ENCODE results near the gene XRCC5.
"Not testable (repeated sequence)": the region's sequence is repeated elsewhere in the genome, so short reads cannot be mapped to it uniquely, and the experiment has no call there.

The XRCC5 gene

DNA sequence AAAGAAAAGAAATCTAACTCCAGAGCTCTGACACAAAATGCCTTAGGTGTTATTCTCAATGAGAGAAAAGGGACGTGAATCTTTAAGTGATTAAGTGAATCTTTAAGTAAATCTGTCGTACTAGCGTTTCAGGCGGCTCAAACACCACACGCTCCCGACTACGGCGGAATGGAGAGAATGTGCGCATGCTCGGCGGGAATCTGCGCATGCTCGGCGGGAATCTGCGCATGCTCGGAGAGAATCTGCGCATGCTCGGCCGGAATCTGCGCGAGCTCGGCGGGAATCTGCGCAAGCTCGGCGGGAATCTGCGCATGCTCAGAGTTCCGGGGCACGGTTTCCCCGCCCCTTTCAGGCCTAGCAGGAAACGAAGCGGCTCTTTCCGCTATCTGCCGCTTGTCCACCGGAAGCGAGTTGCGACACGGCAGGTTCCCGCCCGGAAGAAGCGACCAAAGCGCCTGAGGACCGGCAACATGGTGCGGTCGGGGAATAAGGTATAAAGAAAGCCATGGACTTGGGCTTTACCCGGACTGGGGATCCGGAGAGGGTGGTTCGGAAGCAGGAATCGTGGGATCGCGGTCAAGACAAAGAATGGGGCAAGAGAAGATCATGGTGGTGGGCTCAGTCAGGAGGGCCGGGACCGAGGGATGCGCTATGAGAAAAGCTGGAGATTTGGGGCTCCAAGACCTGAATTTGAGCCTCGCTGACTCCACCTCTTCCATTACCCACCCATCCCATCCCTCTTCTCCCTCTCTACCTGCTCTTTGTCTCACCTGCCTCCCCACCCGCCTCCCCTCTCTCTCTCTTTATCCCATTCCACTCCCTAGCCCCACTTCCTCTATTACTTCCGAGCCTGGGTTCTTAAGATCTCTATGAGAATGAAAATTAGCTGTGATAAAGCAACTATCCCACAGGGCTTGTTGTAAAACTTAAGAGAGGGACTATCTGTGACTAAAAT is at the start of gene XRCC5:
XRCC5 (plus strand) TSS at position 382 of the 955 bp plus-strand sequence; CDS start at position 471, 89 bp downstream.
- DNase-seq (ENCODE audit: low read depth in 2 of 2) = peak; percentile 93 to 95

DNA sequence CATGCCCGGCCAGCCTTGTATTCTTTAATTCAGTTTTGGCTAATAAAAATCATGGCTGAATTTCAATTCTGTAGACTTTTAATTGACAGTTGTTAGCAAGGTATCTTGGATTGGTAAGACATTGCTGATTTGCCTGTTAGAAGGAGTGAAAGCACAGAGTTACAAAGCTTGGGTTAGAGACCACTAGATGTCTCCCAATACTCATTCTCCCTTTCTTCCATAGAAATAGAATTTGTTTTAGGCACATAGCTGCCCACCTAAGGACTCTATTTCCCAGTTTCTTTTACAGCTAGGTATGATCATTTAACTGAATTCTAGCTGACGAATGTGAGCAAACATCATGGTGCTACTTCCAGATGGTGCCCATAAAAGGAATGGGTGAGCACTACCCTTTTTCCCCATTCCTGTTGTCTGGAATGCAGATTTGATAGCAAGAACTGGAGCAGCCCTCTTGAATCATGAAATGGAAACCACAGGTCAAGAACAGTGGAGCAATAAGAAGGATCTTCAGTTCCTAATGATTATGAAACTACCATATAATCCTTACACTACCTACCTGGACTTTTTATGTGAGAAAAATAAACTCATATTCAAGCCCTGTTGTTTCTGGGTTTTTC is 45.0 kb upstream of the XRCC5 start:
- no peak for DNase-seq (ENCODE audit: low read depth in 2 of 2)

DNA sequence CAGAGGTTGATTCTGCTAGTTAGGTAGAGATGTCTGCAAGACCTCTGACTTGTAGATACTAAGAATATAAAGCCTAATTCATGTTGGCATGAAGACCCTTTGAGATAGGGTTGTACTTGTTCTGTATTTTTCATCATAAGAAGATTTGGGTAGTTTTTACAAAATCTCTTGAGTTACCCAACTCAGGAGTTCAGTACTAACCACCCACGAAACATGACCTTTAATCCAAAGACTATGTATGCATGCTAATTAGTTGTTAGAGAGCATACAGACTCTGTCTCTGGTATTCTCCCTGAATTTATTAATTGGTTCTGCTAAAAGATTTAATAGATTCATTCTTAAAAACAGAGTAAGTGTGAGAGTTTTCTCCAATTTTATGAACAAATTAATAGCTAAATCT is 44.5 kb upstream of the XRCC5 start:
- DNase-seq (ENCODE audit: low read depth in 2 of 2) = no peak

DNA sequence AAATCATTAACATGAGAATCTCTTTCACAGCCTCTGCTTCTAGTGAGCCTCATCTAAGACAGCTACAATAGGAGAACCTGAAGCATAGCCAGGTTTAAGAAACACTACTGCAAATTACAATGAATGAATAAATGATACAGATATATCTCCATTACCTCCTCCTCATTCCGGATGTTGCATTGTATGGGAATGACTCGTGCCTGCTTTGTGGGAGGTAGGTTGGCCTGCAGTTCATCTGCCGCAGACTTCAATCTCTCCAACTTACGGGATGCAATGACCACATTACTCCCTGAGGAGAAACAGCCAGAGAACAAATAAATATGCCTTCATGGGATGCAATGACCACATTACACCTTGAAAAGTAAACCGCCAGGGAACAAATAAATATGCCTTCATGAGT is 42.9 kb upstream of the XRCC5 start:
- DNase-seq (ENCODE audit: low read depth in 2 of 2) = no peak

DNA sequence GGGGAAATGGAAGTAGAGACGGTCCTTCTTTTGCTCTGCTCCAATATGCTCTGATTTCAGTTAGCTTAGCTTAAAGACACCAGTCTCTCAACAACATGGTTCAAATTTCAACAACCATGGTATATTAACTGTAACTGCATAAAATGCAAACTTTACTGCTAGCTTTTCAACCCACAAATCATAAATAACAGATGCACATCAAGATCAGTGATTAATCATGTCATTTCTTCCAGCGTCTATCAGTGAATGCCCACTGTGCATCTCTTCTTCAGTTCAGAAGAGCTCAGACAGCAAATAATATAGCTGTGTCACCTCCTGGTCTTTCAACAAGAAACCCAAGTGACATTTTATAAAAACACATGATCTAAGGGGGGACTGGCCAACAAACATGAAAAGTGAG is 40.1 kb upstream of the XRCC5 start:
- no peak for DNase-seq (ENCODE audit: low read depth in 2 of 2)

DNA sequence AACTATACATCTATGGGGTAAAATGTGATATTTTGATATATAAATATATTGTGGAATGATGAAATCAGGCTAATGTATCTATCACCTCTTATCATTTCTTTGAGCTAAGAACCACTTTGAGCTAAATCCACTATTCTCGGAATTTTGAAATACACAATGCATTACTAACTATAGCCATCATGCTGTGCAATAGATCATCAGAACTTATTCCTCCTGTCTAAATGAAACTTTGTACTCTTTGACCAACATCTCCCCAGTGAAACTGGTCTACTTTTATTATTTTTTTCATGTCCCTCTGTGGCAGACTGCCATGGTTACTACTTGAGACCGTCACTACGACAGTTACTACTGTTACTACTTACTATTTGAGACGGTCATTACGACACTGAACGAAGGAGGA is 39.0 kb upstream of the XRCC5 start:
- DNase-seq (ENCODE audit: low read depth in 2 of 2) = no peak

DNA sequence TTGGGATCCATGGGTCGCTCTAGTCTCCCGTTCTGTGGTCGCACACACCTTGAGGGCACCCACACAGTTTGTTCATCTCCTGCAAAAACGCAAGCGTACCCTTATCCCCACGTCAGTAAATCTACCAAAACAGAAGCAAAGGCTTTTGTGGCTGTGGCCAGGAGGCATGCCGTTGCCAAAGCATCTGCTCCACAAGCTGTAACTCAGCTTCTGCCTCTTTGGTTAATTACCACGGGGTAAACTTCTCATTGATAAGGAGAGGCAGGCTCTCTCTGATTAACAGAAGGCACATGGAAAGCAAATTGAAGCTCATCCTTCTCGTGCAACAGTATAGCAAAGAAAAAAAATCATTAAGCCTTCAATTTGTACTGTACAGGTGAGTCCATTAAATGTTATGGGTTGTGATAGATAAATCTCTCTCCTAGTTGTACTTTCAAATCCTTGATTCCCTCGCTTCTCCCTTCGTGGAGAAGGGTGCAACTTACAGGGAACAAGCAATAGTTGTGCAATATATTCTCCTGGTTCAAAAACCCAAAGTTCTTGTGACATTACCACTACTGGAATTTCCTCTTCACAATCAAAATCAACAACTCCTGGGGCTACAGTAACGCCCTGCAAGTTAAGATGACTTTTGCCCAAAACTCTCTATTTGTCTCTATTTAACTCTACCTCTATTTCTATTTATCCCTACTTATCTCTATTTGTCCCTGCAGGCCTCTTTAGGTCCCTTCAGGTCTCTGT is 37.9 kb upstream of the XRCC5 start:
- no peak for DNase-seq (ENCODE audit: low read depth in 2 of 2)

DNA sequence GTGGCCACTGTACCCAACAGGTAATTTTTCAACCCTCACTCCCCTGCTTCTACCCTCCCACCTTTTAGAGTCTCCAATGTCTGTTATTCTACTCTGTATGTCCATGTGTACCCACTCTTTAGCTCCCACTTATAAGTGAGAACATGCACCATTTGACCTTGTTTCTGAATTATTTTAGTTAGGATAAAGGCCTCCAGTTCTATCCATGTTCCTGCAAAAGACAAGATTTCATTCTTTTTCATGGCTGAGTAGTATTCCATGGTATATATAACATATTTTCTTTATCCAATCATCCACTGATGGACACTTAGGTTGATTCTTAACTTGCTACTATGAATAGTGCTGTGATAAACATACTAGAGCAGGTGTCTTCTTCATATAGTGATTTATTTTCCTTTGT is 36.7 kb upstream of the XRCC5 start:
- no peak for DNase-seq (ENCODE audit: low read depth in 2 of 2)

DNA sequence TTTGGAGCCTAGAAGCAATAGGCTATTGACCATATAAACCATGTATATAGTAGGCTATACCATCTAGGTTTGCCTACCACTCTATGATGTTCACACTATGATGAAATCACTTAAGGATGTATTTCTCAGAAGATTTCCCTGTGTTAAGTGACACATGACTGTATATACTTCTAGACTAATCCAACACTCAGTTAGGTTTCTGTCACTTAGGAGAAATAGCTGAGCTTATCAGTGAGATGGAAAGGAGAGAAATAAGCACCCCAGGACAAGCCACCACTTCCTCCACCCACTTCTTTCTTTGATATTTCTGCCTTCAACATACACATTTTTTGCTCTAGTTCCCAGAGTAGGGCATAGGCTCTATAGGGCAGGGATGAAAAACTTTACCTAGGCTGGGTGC is 35.4 kb upstream of the XRCC5 start:
- no peak for DNase-seq (ENCODE audit: low read depth in 2 of 2)

DNA sequence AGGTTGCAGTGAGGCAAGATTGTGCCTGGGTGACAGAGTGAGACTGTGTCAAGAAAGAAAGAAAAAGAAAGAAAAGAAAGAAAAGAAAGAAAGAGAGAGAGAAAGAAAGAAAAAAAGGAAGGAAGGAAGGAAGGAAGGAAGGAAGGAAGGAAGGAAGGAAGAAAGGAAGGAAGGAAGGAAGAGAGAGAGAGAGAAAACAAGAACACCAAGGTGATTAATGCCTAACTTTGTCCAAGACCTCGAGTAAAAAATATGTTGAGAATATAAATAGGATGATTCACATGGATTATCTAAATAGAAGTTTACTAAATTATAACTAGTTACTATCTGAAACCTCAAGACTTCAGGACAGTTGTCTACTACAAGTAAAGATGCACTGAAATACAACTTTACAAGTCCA is 34.8 kb upstream of the XRCC5 start:
- no peak for DNase-seq (ENCODE audit: low read depth in 2 of 2)

DNA sequence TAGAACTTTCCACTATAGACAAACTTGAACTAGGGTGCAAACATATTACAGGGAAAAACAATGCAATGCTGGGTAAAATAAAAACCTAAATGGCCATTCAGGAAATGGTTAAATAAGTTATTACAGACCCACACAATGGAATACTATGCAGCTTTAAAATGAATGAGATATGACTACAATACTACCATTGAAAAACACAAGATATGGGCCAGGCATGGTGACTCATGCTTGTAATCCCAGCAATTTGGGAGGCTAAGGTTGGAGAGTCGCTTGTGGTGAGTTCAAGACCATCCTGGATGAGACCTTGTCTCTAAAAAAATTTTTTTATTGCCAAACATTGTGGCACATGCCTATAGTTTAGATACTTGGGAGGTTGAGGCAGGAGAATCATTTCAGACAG is 34.4 kb upstream of the XRCC5 start:
- DNase-seq (ENCODE audit: low read depth in 2 of 2) = no peak

DNA sequence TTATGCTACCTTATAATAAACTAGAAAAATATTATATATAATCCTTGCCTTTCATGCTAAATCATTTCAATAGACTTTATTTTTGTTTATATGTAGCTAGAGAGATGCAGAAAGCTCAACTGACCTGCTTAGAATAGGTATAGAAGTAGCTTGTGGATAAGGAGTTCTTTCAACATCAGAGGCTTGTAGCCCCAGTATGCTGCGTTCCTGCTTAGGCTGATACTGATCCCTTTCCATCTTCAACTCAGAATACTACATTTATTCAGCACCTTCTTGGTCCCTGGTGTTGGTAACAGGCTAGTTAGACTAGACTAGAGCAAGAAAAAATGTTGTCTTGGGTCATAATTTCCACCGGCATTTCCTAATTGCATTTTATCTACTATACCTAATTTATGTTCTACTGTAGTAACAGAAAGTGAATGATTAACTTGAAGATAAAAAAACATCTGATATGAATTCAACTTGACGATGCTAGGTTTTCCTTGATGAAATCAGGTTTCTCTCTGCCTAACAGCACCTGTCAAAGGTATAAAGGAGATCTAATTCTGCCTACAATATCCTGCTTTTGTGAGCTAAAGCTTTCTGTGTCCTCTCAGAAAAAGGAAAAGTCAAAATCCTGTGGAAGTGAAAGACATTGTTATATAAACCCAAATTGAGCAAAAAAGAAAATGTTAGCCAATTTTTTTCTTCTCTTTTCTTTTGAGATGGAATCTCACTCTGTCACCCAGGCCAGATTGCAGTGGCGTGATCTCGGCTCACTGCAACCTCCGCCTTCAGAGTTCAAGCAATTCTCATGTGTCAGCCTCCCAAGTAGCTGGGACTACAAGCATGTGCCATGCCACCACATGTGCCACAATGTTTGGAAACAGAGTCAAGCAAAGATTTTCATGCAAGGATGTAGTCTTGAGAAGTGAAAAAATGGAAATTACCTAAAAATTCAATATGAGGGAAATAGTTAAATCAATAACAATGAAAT is 33.4 kb upstream of the XRCC5 start:
- DNase-seq (ENCODE audit: low read depth in 2 of 2) = no peak

DNA sequence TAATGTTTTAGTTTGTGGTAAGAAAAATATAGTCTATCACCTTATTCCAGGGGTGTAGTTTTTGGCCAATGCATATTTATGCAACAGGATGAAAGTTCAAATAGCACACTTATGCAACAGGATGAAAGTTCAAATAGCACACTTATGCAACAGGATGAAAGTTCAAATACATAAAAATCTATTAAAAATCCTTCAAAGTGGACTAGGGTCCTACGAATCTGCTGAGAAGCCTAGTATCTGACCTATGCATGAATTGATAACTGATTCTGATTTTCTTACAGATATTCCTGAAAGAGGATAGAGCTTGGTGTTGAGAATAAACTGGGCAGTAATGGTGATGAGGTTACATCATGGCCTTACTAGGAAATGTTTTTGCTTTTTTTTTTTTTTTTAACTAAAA is 30.4 kb upstream of the XRCC5 start:
- no peak for DNase-seq (ENCODE audit: low read depth in 2 of 2)

DNA sequence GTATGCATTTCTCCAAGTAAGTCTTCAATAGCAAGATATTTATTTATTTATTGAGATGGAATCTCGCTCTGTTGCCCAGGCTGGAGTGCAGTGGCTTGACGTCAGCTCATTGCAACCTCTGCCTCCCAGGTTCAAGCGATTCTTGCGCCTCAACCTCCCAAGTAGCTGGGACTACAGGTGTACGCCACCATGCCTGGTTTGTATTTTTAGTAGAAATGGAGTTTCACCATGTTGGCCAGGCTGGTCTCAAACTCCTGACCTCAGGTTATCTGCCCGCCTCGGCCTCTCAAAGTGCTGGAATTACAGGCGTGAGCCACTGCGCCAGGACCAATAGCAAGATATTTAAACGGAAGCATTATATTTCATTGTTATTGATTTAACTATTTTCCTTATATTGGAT is 29.1 kb upstream of the XRCC5 start:
- not testable (repeated sequence) for DNase-seq (ENCODE audit: low read depth in 2 of 2)

DNA sequence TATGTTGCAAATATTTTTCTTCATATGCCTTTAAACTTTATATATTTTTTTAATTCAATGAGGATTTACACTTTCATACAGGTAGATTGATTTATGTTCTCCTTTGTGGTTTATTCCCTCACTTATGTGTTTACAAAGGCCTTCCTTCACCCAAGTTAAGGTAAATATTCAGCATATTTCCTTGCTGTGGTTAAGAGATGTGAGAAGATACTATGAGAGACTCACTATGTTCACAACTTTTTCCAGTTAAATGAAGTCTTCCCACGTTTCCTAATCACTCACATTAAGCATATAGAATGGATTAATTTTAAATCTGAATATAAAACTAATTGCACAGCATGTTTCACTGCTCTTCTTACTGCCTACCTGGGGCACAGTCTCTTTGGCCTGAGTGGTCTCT is 28.1 kb upstream of the XRCC5 start:
- no peak for DNase-seq (ENCODE audit: low read depth in 2 of 2)

DNA sequence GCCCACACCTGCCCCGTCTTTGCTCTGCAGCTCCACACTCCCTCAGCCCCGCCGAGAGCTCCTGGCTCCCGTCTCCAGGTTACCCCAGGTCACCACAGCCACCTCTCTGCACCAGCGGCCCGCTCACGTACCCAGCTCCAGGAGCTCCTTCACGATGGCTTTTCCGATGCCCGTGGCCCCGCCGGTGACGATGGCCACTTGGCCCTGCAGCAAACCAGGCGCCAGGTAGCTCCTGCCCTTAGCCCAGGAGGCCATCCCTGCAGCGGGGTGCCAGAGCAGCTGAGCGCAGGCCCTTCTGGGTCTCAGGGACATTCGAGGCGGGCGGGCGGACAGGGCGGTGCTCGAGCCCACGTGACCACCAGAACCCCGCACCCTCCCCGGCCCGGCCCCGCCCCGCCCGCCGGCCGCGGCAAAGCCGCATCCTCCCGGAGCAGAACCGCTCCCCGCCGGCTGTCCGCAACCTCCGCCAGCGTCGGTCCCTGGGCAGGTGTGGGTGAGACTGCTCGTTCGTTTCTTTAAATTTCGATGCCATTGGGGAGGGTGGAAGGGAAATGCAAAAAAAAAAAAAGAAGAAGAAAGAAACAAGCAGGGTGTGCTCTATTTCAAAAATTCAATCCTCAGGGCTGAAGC is 27.5 kb upstream of the XRCC5 start, which contains the start of the genes PECR and TMEM169:
PECR (minus strand) TSS at position 323 of the 630 bp plus-strand sequence; CDS start at position 255, 68 bp downstream.
TMEM169 (plus strand) TSS at position 433 of the 630 bp plus-strand sequence. CDS start 14,045 bp downstream, outside the sequence.
- peak; percentile 10 to 66 for DNase-seq (ENCODE audit: low read depth in 2 of 2)

DNA sequence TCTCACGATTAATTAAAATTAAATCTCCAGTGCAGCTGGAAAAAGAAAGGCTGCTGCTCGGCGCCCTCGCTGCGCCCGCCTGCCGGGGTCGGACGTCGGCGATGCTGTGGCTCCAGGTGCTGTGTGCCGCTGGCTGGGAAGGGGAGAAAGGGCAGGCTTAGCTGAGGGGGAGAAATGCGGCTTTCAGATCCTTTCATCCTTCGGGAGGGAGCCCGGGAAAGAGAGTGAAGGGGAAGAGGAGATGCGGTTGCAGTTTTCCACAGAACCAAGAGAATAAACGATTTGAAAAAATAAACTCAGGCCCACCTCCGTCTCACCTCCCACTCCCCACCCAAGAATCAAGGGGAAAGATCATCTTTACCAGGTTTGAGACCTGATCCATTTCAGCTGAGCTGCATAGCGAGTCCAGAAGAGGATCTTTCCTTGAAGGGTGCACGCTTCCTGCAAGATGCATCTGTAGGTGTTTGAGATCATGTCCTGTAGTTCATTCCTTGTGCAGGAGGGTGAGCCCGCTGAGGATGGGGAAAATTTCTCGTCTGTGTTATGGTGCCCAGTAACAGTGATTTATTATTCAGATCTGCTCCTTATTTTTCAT is 26.9 kb upstream of the XRCC5 start:
- no peak for DNase-seq (ENCODE audit: low read depth in 2 of 2)

DNA sequence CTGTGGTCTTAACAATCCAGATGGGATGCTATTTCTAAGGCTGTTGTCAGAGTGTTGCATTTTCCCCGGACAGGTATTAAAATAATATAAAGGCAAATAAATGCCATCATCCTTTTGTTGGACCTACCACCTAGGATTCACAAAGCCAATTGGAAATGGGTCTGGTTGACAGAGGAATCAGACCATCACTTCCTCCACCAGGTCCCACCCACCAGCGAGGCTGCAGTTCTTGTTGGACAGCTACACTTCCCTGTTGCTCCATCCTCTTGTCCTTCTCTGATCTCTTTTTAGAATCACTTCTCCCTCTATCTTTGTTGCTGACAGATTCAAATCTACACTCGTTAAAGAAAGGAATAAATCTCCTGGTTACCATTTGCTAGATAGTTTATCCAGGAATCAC is 26.3 kb upstream of the XRCC5 start:
- DNase-seq (ENCODE audit: low read depth in 2 of 2) = no peak

DNA sequence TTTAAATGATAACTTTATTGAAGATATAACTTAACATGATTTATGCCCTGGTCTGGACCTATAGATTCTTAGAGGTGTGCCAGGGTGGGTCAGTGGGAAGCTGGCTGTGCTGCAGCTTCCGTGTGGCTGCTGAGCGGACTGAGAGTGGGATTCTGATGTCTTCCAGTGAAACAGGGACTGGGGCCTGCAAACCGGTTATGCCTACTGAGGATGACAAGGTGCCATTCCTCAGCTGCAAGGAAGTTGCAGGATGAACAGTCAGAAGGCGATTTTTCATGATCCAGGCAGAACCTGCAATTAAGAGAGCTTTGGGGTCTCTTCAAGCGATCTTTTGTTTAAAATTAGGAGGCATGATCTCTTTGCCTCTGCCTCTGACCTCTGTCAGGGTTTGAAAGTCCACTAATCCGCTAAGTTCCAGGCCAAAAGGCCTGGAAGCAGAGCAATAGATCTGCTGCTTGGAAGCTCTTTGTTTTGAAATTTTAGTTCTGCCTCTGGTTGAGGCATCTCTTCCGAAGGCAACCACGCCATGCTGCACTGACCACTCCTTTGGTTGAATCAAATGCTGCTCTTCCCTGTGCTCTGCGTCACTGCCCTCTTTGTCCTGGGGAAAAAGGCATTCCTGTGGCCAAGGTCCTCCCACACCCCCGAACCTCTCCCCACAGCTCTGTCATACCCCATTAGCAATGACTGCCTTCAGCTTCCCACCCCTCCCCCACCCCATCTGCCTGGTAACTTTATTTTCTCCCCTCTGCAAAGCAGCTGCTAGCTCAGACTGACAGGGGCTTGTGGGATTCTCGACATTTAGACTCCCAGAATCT is 25.5 kb upstream of the XRCC5 start:
- DNase-seq (ENCODE audit: low read depth in 2 of 2) = no peak

All from stimulated activated CD8-positive, alpha-beta memory T cell treated with anti-CD3 and anti-CD28 coated beads, Interleukin-7, amount 100 ng/mL, for 4 hours (primary cell).